Stimulated activated CD8-positive, alpha-beta memory T cell treated with anti-CD3 and anti-CD28 coated beads, Interleukin-15, amount 100 ng/mL, for 48 hours (primary cell): ENCODE data around the gene RIC8A.

Experiments
- DNase-seq, 2 donors: peaks; one replicate each; pipeline ENCODE4 v3.0.0-alpha.2; 2020; ENCODE audit warnings: low read depth in 2 of 2

The RIC8A gene

GRCh38 chr11:204587-205109, 2.9 kb upstream of the RIC8A start:
- DNase-seq: no peak

- no peak for DNase-seq
Measured at GRCh38 chr11:205221-206001, 2.1 kb upstream of the RIC8A start.

GRCh38 chr11:206002-206384, 1.5 kb upstream of the RIC8A start:
- no peak for DNase-seq

GRCh38 chr11:206526-207207, 841 bp upstream of the RIC8A start:
- DNase-seq: no peak

GRCh38 chr11:207863-208180, 314 bp downstream of the RIC8A start:
- no peak for DNase-seq

- DNase-seq: peak; percentile 76 to 78
Measured at GRCh38 chr11:208181-208916, 841 bp downstream of the RIC8A start.

- DNase-seq: no peak
Measured at GRCh38 chr11:208917-209260, 1.4 kb downstream of the RIC8A start.

GRCh38 chr11:209275-210121, 2.0 kb downstream of the RIC8A start:
- DNase-seq: no peak

GRCh38 chr11:210122-210802, 2.8 kb downstream of the RIC8A start:
- no peak for DNase-seq

- no peak for DNase-seq
Measured at GRCh38 chr11:210803-211180, 3.3 kb downstream of the RIC8A start.

- no peak for DNase-seq
Measured at GRCh38 chr11:211295-211694, 3.8 kb downstream of the RIC8A start.

GRCh38 chr11:211741-212140, 4.2 kb downstream of the RIC8A start:
- DNase-seq: no peak

- DNase-seq: no peak
Measured at GRCh38 chr11:212150-213100, 4.9 kb downstream of the RIC8A start.

- DNase-seq: no peak
Measured at GRCh38 chr11:213111-213510, 5.6 kb downstream of the RIC8A start.

GRCh38 chr11:214083-214482, 6.6 kb downstream of the RIC8A start:
- no peak for DNase-seq

- DNase-seq: no peak
Measured at GRCh38 chr11:215581-216037, 8.1 kb downstream of the RIC8A start.

- no peak for DNase-seq
Measured at GRCh38 chr11:216081-216974, 8.8 kb downstream of the RIC8A start.

GRCh38 chr11:217704-218103, 10.2 kb downstream of the RIC8A start:
- DNase-seq: no peak
